Ascending aorta (tissue), 2 donors: ENCODE results near the gene FRMD4A. TPM values are rescaled to one million over a fixed set of nuclear protein-coding genes. Genes with fewer than 3 reads are reported as not detected.

Source experiments
- DNase-seq, 2 donors: peaks; one replicate each; pipeline ENCODE4 v3.0.0-alpha.2; 2019; ENCODE audit warnings: low spot score in 2 of 2
- H3K27ac ChIP-seq, 2 donors: fragments of 200-600 bp; sonication (generic); one replicate each; pipeline ENCODE4 v1.5.1; 2016 to 2017; ENCODE audit warnings: mild to moderate bottlenecking in 1 of 2
- H3K27me3 ChIP-seq: fragments of 200-600 bp; sonication (generic); one replicate; pipeline ENCODE4 v1.5.1; 2017
- H3K36me3 ChIP-seq, 2 donors: fragments of 200-600 bp; sonication (generic); one replicate each; pipeline ENCODE4 v1.5.1; 2016
- H3K4me1 ChIP-seq, 2 donors: fragments of 200-600 bp; sonication (generic); one replicate each; pipeline ENCODE4 v1.5.1; 2016 to 2017; ENCODE audit warnings: mild to moderate bottlenecking in 1 of 2
- H3K4me3 ChIP-seq, 2 donors: fragments of 200-600 bp; sonication (generic); one replicate each; pipeline ENCODE4 v1.5.1; 2016 to 2017; ENCODE audit warnings: mild to moderate bottlenecking in 1 of 2
- H3K9me3 ChIP-seq, 2 donors: fragments of 200-600 bp; sonication (generic); one replicate each; pipeline ENCODE4 v1.5.1; 2016
- CTCF ChIP-seq, 3 experiments: fragments of 200-600 bp in 2 of 3; fragments of 450-650 bp in 1 of 3; sonication (generic) in 2 of 3; IDR thresholded peaks; one replicate each; pipeline ENCODE4 v1.5.1; 2016 to 2019; ENCODE audit warnings: antibody characterized with exemption in 3 of 3, mild to moderate bottlenecking in 1 of 3, moderate library complexity in 1 of 3
- intact Hi-C: fragments of 100-400 bp; cut with DNase I; formaldehyde crosslinking; loops from one replicate; pipeline ENCODE4 v1.15.1; 2023
- total RNA-seq: library from RNA; depleted of rRNA; stranded (reverse); fragments of >200 nt; gene quantifications from one replicate; pipeline ENCODE4 v1.1.0, GENCODE V29; 2016

Gene FRMD4A
- total RNA-seq, 1 donor from 2014 or later: 108 TPM

GRCh38 chr10:14184841-14185315, 145.8 kb downstream of the FRMD4A start:
- Histone ChIP-seq H3K4me3 (no peak overlapping the region), H3K36me3 (no peaks in the 10 kb centered on the region), H3K9me3 (no peaks in the 10 kb centered on the region), H3K4me1 (no peaks in the 10 kb centered on the region), H3K27me3 (no peaks in the 10 kb centered on the region), H3K27ac (no peak overlapping the region)
- intact Hi-C loops: no loop called here
- no peak for DNase-seq
- no peak for TF ChIP-seq CTCF (IDR thresholded peaks at IDR 0.05)

GRCh38 chr10:14182781-14183180, 147.9 kb downstream of the FRMD4A start:
- Histone ChIP-seq H3K4me1 (no peaks in the 10 kb centered on the region), H3K27me3 (no peaks in the 10 kb centered on the region), H3K36me3 (no peaks in the 10 kb centered on the region), H3K4me3 (no peak overlapping the region), H3K9me3 (no peaks in the 10 kb centered on the region), H3K27ac (no peak overlapping the region)
- intact Hi-C loops: no loop called here
- TF ChIP-seq CTCF (IDR thresholded peaks at IDR 0.05): no peak
- no peak for DNase-seq

GRCh38 chr10:14181567-14181936, 149.2 kb downstream of the FRMD4A start:
- no peaks in the 10 kb centered on the region for H3K36me3 ChIP-seq
- H3K4me1 ChIP-seq: no peaks in the 10 kb centered on the region
- intact Hi-C loops: no loop called here
- no peak for TF ChIP-seq CTCF (IDR thresholded peaks at IDR 0.05)
- H3K9me3 ChIP-seq: no peaks in the 10 kb centered on the region
- no peaks in the 10 kb centered on the region for H3K27me3 ChIP-seq
- no peak for DNase-seq
- H3K27ac ChIP-seq: no peak overlapping the region
- no peak overlapping the region for H3K4me3 ChIP-seq

GRCh38 chr10:14180911-14181566, 149.7 kb downstream of the FRMD4A start:
- H3K36me3 ChIP-seq: no peaks in the 10 kb centered on the region
- H3K27ac ChIP-seq: no peak overlapping the region
- intact Hi-C loops: no loop called here
- H3K9me3 ChIP-seq: no peaks in the 10 kb centered on the region
- H3K4me1 ChIP-seq: no peaks in the 10 kb centered on the region
- H3K4me3 ChIP-seq: no peak overlapping the region
- DNase-seq: no peak
- H3K27me3 ChIP-seq: no peaks in the 10 kb centered on the region
- TF ChIP-seq CTCF (IDR thresholded peaks at IDR 0.05): no peak

GRCh38 chr10:14179251-14179650, 151.5 kb downstream of the FRMD4A start:
- intact Hi-C loops: no loop called here
- DNase-seq: no peak
- no peak for TF ChIP-seq CTCF (IDR thresholded peaks at IDR 0.05)
- Histone ChIP-seq H3K27ac (no peak overlapping the region), H3K4me1 (no peaks in the 10 kb centered on the region), H3K27me3 (no peaks in the 10 kb centered on the region), H3K9me3 (no peaks in the 10 kb centered on the region), H3K36me3 (no peaks in the 10 kb centered on the region), H3K4me3 (no peak overlapping the region)
